Measurements from ENCODE around the gene GUK1. TPM values are rescaled to one million over a fixed set of nuclear protein-coding genes. Genes with fewer than 3 reads are reported as not detected.
A peak's percentile ranks its signal among the peaks of the same experiment; 100 is the strongest.

Gene GUK1
- total and polyA plus RNA-seq, 2 donors (not counting 1 experiment from before 2014, with no cell fraction given): 125 to 356 TPM

- ChIA-PET POLR2A (no interaction called here), CTCF (interaction anchor here (0.9 to 1.2 kb wide), 2 partner anchors 8 to 94 kb away, joined by 3 read pairs; no protein-coding TSS in a partner anchor)
- Histone ChIP-seq H2AFZ (ENCODE audit: insufficient read depth, low read depth, low read length, poor library complexity, severe bottlenecking) (no peak overlapping the region), H4K20me1 (ENCODE audit: control insufficient read depth, insufficient read depth, low read length, poor library complexity, severe bottlenecking) (peaks cover 98% of the 10 kb centered on the region), H3K27me3 (replicated peaks in 1 of 4; ENCODE audit: control extremely low read depth in 1 of 4, control insufficient read depth in 3 of 4, insufficient read depth in 4 of 4, low read length in 3 of 4) (no peaks in the 10 kb centered on the region), H3K79me2 (ENCODE audit: control insufficient read depth, insufficient read depth, low read length) (peaks cover 91% of the 10 kb centered on the region), H3K36me3 (replicated peaks in 1 of 2; ENCODE audit: control extremely low read depth in 1 of 2, control insufficient read depth in 1 of 2, extremely low read depth in 1 of 2, insufficient read depth in 2 of 2, low read length in 1 of 2) (peaks cover 4 to 51% of the 10 kb centered on the region in 2 experiments), H3K4me3 (ENCODE audit: control extremely low read depth in 1 of 5, extremely low read depth in 1 of 5, insufficient read depth in 1 of 5, low read depth in 2 of 5, low read length in 4 of 5) (no peak overlapping the region), H3K27ac (ENCODE audit: low read length in 2 of 2) (no peak overlapping the region), H3K4me2 (replicated peaks; ENCODE audit: low read depth, low read length, poor library complexity, severe bottlenecking) (no peak overlapping the region), H3K9ac (ENCODE audit: low read length) (no peak overlapping the region), H3K9me3 (ENCODE audit: control extremely low read depth in 1 of 3, control insufficient read depth in 2 of 3, insufficient read depth in 1 of 3, low read length in 2 of 3) (peaks cover 0 to 30% (median 8%) of the 10 kb centered on the region in 3 donors), H3K4me1 (ENCODE audit: control insufficient read depth in 2 of 2, insufficient read depth in 2 of 2, low read length in 2 of 2) (peaks cover 35 to 38% of the 10 kb centered on the region in 2 donors)
- WGBS (ENCODE audit: insufficient coverage): 97% methylated on average over 17 of the region's 20 CpGs
- ATAC-seq (ENCODE audit: low read depth): no peak
- Mint-ChIP-seq H3K27ac (peak overlapping the region; percentile 37), H3K4me1 (peaks cover 53% of the 10 kb centered on the region), H3K9me3 (ENCODE audit: insufficient read depth) (peaks cover 4% of the 10 kb centered on the region), H3K27me3 (no peaks in the 10 kb centered on the region), H3K4me3 (no peak overlapping the region)
- no peak for TF ChIP-seq EZH2 (IDR thresholded peaks at IDR 0.05; ENCODE audit: borderline replicate concordance, insufficient read depth, low read depth, low read length, poor library complexity, severe bottlenecking)
- no peak for TF ChIP-seq CTCF (IDR thresholded peaks at IDR 0.05)
- no peak for DNase-seq
- intact Hi-C loops (cut with micrococcal nuclease): no loop called here
Measured at GRCh38 chr1:228093050-228093906, 46.8 kb upstream of the GUK1 start.

Data from B cell (primary cell).